ENCODE data around the gene SH2D7. TPM values are rescaled to one million over a fixed set of nuclear protein-coding genes. Genes with fewer than 3 reads are reported as not detected.

SH2D7 gene
- total and polyA plus RNA-seq, 3 donors from 2014 or later: 1.5 to 5.0 (median 2.2) TPM

- H3K9me3 ChIP-seq: no peaks in the 10 kb centered on the region
- peaks cover 86% of the 10 kb centered on the region for H3K4me1 ChIP-seq
- H3K27me3 ChIP-seq: no peaks in the 10 kb centered on the region
- no peak overlapping the region for H3K4me3 ChIP-seq
- peak overlapping the region; percentile 63 to 73 for H3K27ac ChIP-seq
- H3K36me3 ChIP-seq (ENCODE audit: low read depth, missing control alignments): no peaks in the 10 kb centered on the region
- intact Hi-C loops (cut with DNase I; ENCODE audit: low total_unique reads): loop anchor here (2.0 to 10.0 kb wide), 2 partner anchors 41 to 61 kb away; no protein-coding TSS in a partner anchor
- DNase-seq: no peak
- 60 to 62% methylated on average over 7 of the region's 7 CpGs for WGBS, 2 donors
- no peak for TF ChIP-seq CTCF (IDR thresholded peaks at IDR 0.05)
- TF ChIP-seq POLR2A (IDR thresholded peaks at IDR 0.05): no peak
These were observed 26.1 kb upstream of the SH2D7 start for GRCh38 chr15:78065973-78066946.

- intact Hi-C loops (cut with DNase I; ENCODE audit: low total_unique reads): loop anchor here (10.0 kb wide), 1 partner anchor 63 kb away; no protein-coding TSS in a partner anchor
- Histone ChIP-seq H3K27ac (peak overlapping the region; percentile 63 to 73), H3K4me1 (peaks cover 85% of the 10 kb centered on the region), H3K36me3 (ENCODE audit: low read depth, missing control alignments) (no peaks in the 10 kb centered on the region), H3K9me3 (no peaks in the 10 kb centered on the region), H3K4me3 (no peak overlapping the region), H3K27me3 (no peaks in the 10 kb centered on the region)
- no peak for TF ChIP-seq CTCF (IDR thresholded peaks at IDR 0.05)
- no peak for TF ChIP-seq POLR2A (IDR thresholded peaks at IDR 0.05)
- DNase-seq: no peak
- WGBS, 2 donors: 36 to 40% methylated on average over 1 of the region's 1 CpG
These were observed 24.8 kb upstream of the SH2D7 start for GRCh38 chr15:78067328-78068228.

GRCh38 chr15:78069052-78069414 is 23.3 kb upstream of the SH2D7 start:
- Histone ChIP-seq H3K4me1 (peaks cover 73% of the 10 kb centered on the region), H3K36me3 (ENCODE audit: low read depth, missing control alignments) (no peaks in the 10 kb centered on the region), H3K27ac (peak overlapping the region; percentile 46 to 55), H3K27me3 (no peaks in the 10 kb centered on the region), H3K4me3 (no peak overlapping the region), H3K9me3 (no peaks in the 10 kb centered on the region)
- no peak for TF ChIP-seq POLR2A (IDR thresholded peaks at IDR 0.05)
- no peak for TF ChIP-seq CTCF (IDR thresholded peaks at IDR 0.05)
- DNase-seq: no peak
- WGBS, 2 donors: 68 to 72% methylated on average over 7 of the region's 7 CpGs
- intact Hi-C loops (cut with DNase I; ENCODE audit: low total_unique reads): loop anchor here (10.0 kb wide), 1 partner anchor 64 kb away; no protein-coding TSS in a partner anchor

- Histone ChIP-seq H3K27ac (peak overlapping the region in 1 of 2 donors; percentile 46), H3K4me3 (no peak overlapping the region), H3K9me3 (no peaks in the 10 kb centered on the region), H3K27me3 (no peaks in the 10 kb centered on the region), H3K36me3 (ENCODE audit: low read depth, missing control alignments) (no peaks in the 10 kb centered on the region), H3K4me1 (peaks cover 69% of the 10 kb centered on the region)
- no peak for DNase-seq
- WGBS, 2 donors: 69 to 70% methylated on average over 5 of the region's 5 CpGs
- intact Hi-C loops (cut with DNase I; ENCODE audit: low total_unique reads): loop anchor here (10.0 kb wide), 1 partner anchor 65 kb away; no protein-coding TSS in a partner anchor
- TF ChIP-seq CTCF (IDR thresholded peaks at IDR 0.05) (no peak), POLR2A (IDR thresholded peaks at IDR 0.05) (no peak)
These were observed 22.8 kb upstream of the SH2D7 start for GRCh38 chr15:78069462-78070029.
